ENCODE results near the gene RFC1. TPM values are rescaled to one million over a fixed set of nuclear protein-coding genes. Genes with fewer than 3 reads are reported as not detected.

The RFC1 gene
- total RNA-seq, 2 donors from 2014 or later = 28.2 to 28.7 TPM

DNA sequence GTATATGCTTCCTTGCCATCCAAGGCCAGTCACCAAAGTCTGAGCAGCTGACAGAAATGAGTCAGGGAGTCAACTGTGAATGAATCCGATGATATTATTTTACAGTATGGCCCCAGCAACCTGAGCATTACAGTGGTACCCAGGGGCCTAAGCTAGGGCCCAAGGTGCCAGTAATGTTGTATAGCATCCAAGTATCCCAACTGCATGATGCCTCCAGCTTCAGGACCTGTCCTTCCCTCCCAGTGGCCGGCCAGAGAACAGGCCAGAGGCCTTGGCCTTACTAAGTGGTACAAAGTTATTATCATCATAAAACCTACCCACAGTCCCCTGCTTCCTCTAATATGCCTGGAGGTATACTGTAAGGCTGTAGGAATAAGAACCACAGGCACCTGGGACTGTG lies 79.9 kb downstream of the RFC1 start:
- H3K27ac ChIP-seq = no peak overlapping the region
- H3K9me3 ChIP-seq = no peaks in the 10 kb centered on the region
- no peak overlapping the region for H3K9ac ChIP-seq (ENCODE audit: low read depth in 2 of 2, low read length in 2 of 2)
- no peaks in the 10 kb centered on the region for H3K36me3 ChIP-seq
- DNase-seq = no peak
- H3K27me3 ChIP-seq = no peaks in the 10 kb centered on the region
- no peak overlapping the region for H3K4me3 ChIP-seq
- intact Hi-C loops (cut with DNase I) = no loop called here
- H3K4me1 ChIP-seq = no peaks in the 10 kb centered on the region
- TF ChIP-seq CTCF (IDR thresholded peaks at IDR 0.05) = no peak

GRCh38 chr4:39285853-39286252 lies 80.3 kb downstream of the RFC1 start:
- TF ChIP-seq CTCF (IDR thresholded peaks at IDR 0.05) = no peak
- Histone ChIP-seq H3K9ac (ENCODE audit: low read depth in 2 of 2, low read length in 2 of 2) (no peak overlapping the region), H3K36me3 (no peaks in the 10 kb centered on the region), H3K27ac (no peak overlapping the region), H3K4me3 (no peak overlapping the region), H3K27me3 (no peaks in the 10 kb centered on the region), H3K9me3 (no peaks in the 10 kb centered on the region), H3K4me1 (no peaks in the 10 kb centered on the region)
- DNase-seq = no peak
- intact Hi-C loops (cut with DNase I) = no loop called here

GRCh38 chr4:39285111-39285795 lies 80.9 kb downstream of the RFC1 start:
- DNase-seq = no peak
- H3K27me3 ChIP-seq = no peaks in the 10 kb centered on the region
- TF ChIP-seq CTCF (IDR thresholded peaks at IDR 0.05) = no peak
- no peak overlapping the region for H3K27ac ChIP-seq
- H3K9me3 ChIP-seq = no peaks in the 10 kb centered on the region
- H3K9ac ChIP-seq (ENCODE audit: low read depth in 2 of 2, low read length in 2 of 2) = no peak overlapping the region
- no peak overlapping the region for H3K4me3 ChIP-seq
- H3K4me1 ChIP-seq = no peaks in the 10 kb centered on the region
- intact Hi-C loops (cut with DNase I) = no loop called here
- no peaks in the 10 kb centered on the region for H3K36me3 ChIP-seq

DNA sequence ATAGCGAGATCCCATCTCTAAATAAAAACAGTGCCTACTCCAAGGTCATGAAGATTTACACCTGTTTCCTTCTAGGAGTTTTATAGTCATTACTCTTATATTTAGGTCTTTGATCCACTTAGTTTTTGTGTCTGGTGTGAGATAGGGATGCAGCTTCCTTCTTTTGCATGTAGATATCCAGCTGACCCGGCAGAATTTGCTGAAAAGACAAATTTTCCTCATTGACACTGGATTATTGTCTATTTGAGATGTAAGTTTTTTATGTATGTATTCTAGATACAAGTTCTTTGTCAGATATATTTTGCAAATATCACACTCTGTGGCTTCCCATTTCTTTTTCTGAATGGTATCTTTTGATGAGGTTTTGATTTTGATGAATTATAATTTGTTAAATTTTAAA lies 85.4 kb downstream of the RFC1 start:
- no peaks in the 10 kb centered on the region for H3K36me3 ChIP-seq

DNA sequence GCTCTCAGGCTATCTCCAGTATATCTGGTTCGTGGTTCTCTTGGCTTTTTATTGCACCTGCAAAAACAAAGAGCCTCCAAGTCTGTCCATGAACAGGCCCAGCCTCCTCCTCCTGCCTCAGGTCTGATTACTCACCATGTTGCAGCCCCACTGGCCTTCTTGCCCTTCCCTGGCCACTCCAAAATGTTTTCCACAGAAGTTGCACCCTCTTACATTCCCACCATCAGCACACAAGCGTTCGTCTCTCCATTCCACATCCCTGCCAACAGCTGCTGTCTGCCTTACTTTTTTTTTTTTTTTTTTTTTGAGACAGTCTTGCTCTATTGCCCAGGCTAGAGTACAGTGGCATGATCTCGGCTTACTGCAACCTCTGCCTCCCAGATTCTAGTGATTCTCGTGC lies 86.7 kb downstream of the RFC1 start:
- Histone ChIP-seq H3K4me1 (no peaks in the 10 kb centered on the region), H3K27ac (no peak overlapping the region), H3K9ac (ENCODE audit: low read depth in 2 of 2, low read length in 2 of 2) (no peak overlapping the region), H3K4me3 (no peak overlapping the region), H3K36me3 (no peaks in the 10 kb centered on the region), H3K9me3 (no peaks in the 10 kb centered on the region), H3K27me3 (no peaks in the 10 kb centered on the region)
- intact Hi-C loops (cut with DNase I) = no loop called here
- TF ChIP-seq CTCF (IDR thresholded peaks at IDR 0.05) = no peak
- no peak for DNase-seq

More for the DNA sequence above, 85.4 kb downstream of the RFC1 start:
- Histone ChIP-seq H3K27me3 (no peaks in the 10 kb centered on the region), H3K4me1 (no peaks in the 10 kb centered on the region), H3K27ac (no peak overlapping the region), H3K4me3 (no peak overlapping the region), H3K9me3 (no peaks in the 10 kb centered on the region), H3K9ac (ENCODE audit: low read depth in 2 of 2, low read length in 2 of 2) (no peak overlapping the region)
- intact Hi-C loops (cut with DNase I) = no loop called here
- no peak for DNase-seq
- TF ChIP-seq CTCF (IDR thresholded peaks at IDR 0.05) = no peak
